Measurements from ENCODE around the gene TTC6.

The TTC6 gene

GRCh38 chr14:37589715-37590427 lies 5.6 kb upstream of the TTC6 start:
- Histone ChIP-seq H3K4me1 (ENCODE audit: low read depth, poor library complexity, severe bottlenecking) (no peaks in the 10 kb centered on the region), H4K20me1 (ENCODE audit: insufficient read depth) (no peaks in the 10 kb centered on the region), H2AFZ (ENCODE audit: low read depth) (no peak overlapping the region), H3K27ac (no peak overlapping the region), H3K9ac (no peak overlapping the region), H3K36me3 (ENCODE audit: insufficient read depth) (no peaks in the 10 kb centered on the region), H3K27me3 (ENCODE audit: insufficient read depth, low read depth) (no peaks in the 10 kb centered on the region), H3K79me2 (ENCODE audit: insufficient read depth, low read depth) (no peaks in the 10 kb centered on the region), H3K4me3 (IDR thresholded peaks at IDR 0.05; ENCODE audit: insufficient read depth, low read depth, low read length) (no peak overlapping the region), H3K4me2 (no peak overlapping the region)
- TF ChIP-seq CTCF (conservative IDR thresholded peaks at IDR 0.05; ENCODE audit: low read depth, low read length): no peak

GRCh38 chr14:37590428-37591139 lies 4.8 kb upstream of the TTC6 start:
- no peak for TF ChIP-seq CTCF (conservative IDR thresholded peaks at IDR 0.05; ENCODE audit: low read depth, low read length)
- H3K27me3 ChIP-seq (ENCODE audit: insufficient read depth, low read depth): no peaks in the 10 kb centered on the region
- H4K20me1 ChIP-seq (ENCODE audit: insufficient read depth): no peaks in the 10 kb centered on the region
- H3K36me3 ChIP-seq (ENCODE audit: insufficient read depth): no peaks in the 10 kb centered on the region
- no peak overlapping the region for H3K27ac ChIP-seq
- no peak overlapping the region for H3K9ac ChIP-seq
- no peaks in the 10 kb centered on the region for H3K4me1 ChIP-seq (ENCODE audit: low read depth, poor library complexity, severe bottlenecking)
- no peak overlapping the region for H3K4me3 ChIP-seq (IDR thresholded peaks at IDR 0.05; ENCODE audit: insufficient read depth, low read depth, low read length)
- H3K79me2 ChIP-seq (ENCODE audit: insufficient read depth, low read depth): no peaks in the 10 kb centered on the region
- no peak overlapping the region for H2AFZ ChIP-seq (ENCODE audit: low read depth)
- no peak overlapping the region for H3K4me2 ChIP-seq

- Histone ChIP-seq H3K27me3 (ENCODE audit: insufficient read depth, low read depth) (no peaks in the 10 kb centered on the region), H4K20me1 (ENCODE audit: insufficient read depth) (no peaks in the 10 kb centered on the region), H3K79me2 (ENCODE audit: insufficient read depth, low read depth) (no peaks in the 10 kb centered on the region), H3K4me3 (IDR thresholded peaks at IDR 0.05; ENCODE audit: insufficient read depth, low read depth, low read length) (no peak overlapping the region), H3K27ac (no peak overlapping the region), H2AFZ (ENCODE audit: low read depth) (no peak overlapping the region), H3K36me3 (ENCODE audit: insufficient read depth) (no peaks in the 10 kb centered on the region), H3K4me1 (ENCODE audit: low read depth, poor library complexity, severe bottlenecking) (no peaks in the 10 kb centered on the region), H3K4me2 (no peak overlapping the region), H3K9ac (no peak overlapping the region)
- no peak for TF ChIP-seq CTCF (conservative IDR thresholded peaks at IDR 0.05; ENCODE audit: low read depth, low read length)
Observed at GRCh38 chr14:37591311-37591940, 4.0 kb upstream of the TTC6 start.

- H3K36me3 ChIP-seq (ENCODE audit: insufficient read depth): no peaks in the 10 kb centered on the region
- no peaks in the 10 kb centered on the region for H3K4me1 ChIP-seq (ENCODE audit: low read depth, poor library complexity, severe bottlenecking)
- H4K20me1 ChIP-seq (ENCODE audit: insufficient read depth): no peaks in the 10 kb centered on the region
- H3K9ac ChIP-seq: no peak overlapping the region
- TF ChIP-seq CTCF (conservative IDR thresholded peaks at IDR 0.05; ENCODE audit: low read depth, low read length): no peak
- H3K4me2 ChIP-seq: no peak overlapping the region
- H3K79me2 ChIP-seq (ENCODE audit: insufficient read depth, low read depth): no peaks in the 10 kb centered on the region
- no peaks in the 10 kb centered on the region for H3K27me3 ChIP-seq (ENCODE audit: insufficient read depth, low read depth)
- H3K4me3 ChIP-seq (IDR thresholded peaks at IDR 0.05; ENCODE audit: insufficient read depth, low read depth, low read length): no peak overlapping the region
- H2AFZ ChIP-seq (ENCODE audit: low read depth): no peak overlapping the region
- no peak overlapping the region for H3K27ac ChIP-seq
Observed at GRCh38 chr14:37591941-37592481, 3.4 kb upstream of the TTC6 start.

Measured in KMS-11 (cell line).